Osteocyte (in vitro differentiated cells): ENCODE measurements around the gene TIAL1. TPM values are rescaled to one million over a fixed set of nuclear protein-coding genes. Genes with fewer than 3 reads are reported as not detected.

ENCODE experiments used
- DNase-seq: peaks from one replicate; pipeline ENCODE4 v3.0.0; 2021; ENCODE audit warnings: mixed read lengths; ENCODE audit not compliant: unreplicated experiment; ENCODE audit errors: extremely low spot score
- H3K27ac Mint-ChIP-seq: one replicate; pipeline ENCODE4 v1.8.0; 2021; ENCODE audit warnings: mild to moderate bottlenecking, mixed read lengths; ENCODE audit not compliant: unreplicated experiment
- H3K27me3 Mint-ChIP-seq: one replicate; pipeline ENCODE4 v1.8.0; 2021; ENCODE audit warnings: mixed read lengths; ENCODE audit not compliant: unreplicated experiment
- H3K36me3 Mint-ChIP-seq: one replicate; pipeline ENCODE4 v1.8.0; 2021; ENCODE audit warnings: mixed read lengths; ENCODE audit not compliant: unreplicated experiment
- H3K4me1 Mint-ChIP-seq: one replicate; pipeline ENCODE4 v1.8.0; 2021; ENCODE audit warnings: mixed read lengths; ENCODE audit not compliant: unreplicated experiment
- H3K4me3 Mint-ChIP-seq: one replicate; pipeline ENCODE4 v1.8.0; 2021; ENCODE audit warnings: mild to moderate bottlenecking, moderate library complexity, mixed read lengths; ENCODE audit not compliant: unreplicated experiment
- H3K9me3 Mint-ChIP-seq: one replicate; pipeline ENCODE4 v1.8.0; 2021; ENCODE audit warnings: mixed read lengths; ENCODE audit not compliant: unreplicated experiment
- total RNA-seq: library from RNA; stranded (reverse); gene quantifications from 2 replicates; pipeline ENCODE4 v1.2.1, GENCODE V29; 2021
- TF ChIP-seq, protein P1 (sequence below): fragments of 200-600 bp; sonication (generic); IDR thresholded peaks from 2 replicates; pipeline ENCODE4 v1.5.0; 2021; ENCODE audit warnings: antibody characterized with exemption, mild to moderate bottlenecking, moderate library complexity

Gene TIAL1
- total RNA-seq, 1 donor from 2014 or later, result 133 TPM

DNA sequence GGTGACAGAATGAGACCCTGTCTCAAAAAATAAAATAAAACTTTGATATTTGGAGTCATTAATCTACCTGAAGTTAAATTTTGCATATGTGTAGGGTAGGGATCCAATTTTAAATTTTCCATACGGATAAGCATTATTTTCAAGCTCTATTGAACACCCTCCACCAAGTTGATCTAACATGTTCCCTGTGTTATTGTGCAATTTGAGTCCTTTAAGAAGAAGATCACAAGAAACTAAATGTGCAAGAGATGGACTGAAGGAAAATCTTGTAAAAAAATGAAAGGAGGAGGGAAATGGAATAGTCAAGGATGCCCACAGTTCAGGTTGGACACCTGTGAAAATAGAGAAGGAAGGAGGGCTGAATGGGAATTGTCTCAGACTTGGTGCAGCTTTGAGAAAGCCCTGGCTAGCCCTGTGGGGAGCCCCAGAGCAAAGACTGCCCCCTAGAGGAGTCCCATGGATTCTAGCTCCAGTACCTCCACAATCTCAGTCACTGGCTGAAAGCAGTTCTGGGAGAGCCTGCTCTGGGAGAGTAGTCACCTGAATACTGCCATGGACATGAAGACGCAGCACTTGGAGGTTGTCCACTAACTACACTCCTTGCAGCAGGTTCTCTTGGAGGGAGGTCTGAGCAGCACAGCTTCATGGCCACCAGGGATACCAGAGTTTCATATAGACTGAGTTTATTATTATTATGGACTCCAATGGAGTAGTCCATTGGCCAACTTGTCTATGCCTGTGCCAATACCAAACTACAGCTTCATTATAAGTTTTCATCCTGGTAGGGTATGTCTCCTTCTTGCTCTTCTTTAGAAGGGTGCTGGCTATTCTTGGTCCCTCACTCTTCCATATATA lies 5.7 kb upstream of the TIAL1 start:
- Mint-ChIP-seq H3K4me1 (peaks cover 4% of the 10 kb centered on the region), H3K27ac (no peak overlapping the region), H3K27me3 (peaks cover 6% of the 10 kb centered on the region), H3K36me3 (no peaks in the 10 kb centered on the region), H3K4me3 (no peak overlapping the region), H3K9me3 (peaks cover 4% of the 10 kb centered on the region)
- TF ChIP-seq, protein P1, sequence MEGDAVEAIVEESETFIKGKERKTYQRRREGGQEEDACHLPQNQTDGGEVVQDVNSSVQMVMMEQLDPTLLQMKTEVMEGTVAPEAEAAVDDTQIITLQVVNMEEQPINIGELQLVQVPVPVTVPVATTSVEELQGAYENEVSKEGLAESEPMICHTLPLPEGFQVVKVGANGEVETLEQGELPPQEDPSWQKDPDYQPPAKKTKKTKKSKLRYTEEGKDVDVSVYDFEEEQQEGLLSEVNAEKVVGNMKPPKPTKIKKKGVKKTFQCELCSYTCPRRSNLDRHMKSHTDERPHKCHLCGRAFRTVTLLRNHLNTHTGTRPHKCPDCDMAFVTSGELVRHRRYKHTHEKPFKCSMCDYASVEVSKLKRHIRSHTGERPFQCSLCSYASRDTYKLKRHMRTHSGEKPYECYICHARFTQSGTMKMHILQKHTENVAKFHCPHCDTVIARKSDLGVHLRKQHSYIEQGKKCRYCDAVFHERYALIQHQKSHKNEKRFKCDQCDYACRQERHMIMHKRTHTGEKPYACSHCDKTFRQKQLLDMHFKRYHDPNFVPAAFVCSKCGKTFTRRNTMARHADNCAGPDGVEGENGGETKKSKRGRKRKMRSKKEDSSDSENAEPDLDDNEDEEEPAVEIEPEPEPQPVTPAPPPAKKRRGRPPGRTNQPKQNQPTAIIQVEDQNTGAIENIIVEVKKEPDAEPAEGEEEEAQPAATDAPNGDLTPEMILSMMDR, result peak; percentile 26
- DNase-seq, result peak; percentile 59

DNA sequence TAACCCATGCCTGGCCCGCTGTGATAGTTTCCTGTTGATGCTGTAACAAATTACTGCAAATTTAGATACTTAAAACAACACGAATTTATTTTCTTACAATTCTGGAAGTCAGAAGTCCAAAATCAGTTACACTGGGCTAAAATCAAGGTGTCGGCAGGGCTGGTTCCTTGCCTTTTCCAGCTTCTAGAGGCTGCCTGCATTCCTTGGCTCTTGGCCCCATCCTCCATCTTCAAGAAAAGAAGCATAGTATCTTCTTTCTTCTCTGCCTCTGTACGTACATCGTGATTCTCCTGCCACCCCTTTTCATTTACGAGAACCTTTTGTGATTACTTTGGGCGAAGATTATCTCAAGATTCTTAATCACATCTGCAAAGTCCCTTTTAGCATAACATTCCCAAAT lies 1.6 kb upstream of the TIAL1 start:
- peaks cover 4% of the 10 kb centered on the region for H3K9me3 Mint-ChIP-seq
- peaks cover 6% of the 10 kb centered on the region for H3K27me3 Mint-ChIP-seq
- H3K27ac Mint-ChIP-seq, result no peak overlapping the region
- TF ChIP-seq, protein P1, result no peak
- H3K4me1 Mint-ChIP-seq, result peaks cover 29% of the 10 kb centered on the region
- peaks cover 7% of the 10 kb centered on the region for H3K36me3 Mint-ChIP-seq
- H3K4me3 Mint-ChIP-seq, result no peak overlapping the region
- no peak for DNase-seq

DNA sequence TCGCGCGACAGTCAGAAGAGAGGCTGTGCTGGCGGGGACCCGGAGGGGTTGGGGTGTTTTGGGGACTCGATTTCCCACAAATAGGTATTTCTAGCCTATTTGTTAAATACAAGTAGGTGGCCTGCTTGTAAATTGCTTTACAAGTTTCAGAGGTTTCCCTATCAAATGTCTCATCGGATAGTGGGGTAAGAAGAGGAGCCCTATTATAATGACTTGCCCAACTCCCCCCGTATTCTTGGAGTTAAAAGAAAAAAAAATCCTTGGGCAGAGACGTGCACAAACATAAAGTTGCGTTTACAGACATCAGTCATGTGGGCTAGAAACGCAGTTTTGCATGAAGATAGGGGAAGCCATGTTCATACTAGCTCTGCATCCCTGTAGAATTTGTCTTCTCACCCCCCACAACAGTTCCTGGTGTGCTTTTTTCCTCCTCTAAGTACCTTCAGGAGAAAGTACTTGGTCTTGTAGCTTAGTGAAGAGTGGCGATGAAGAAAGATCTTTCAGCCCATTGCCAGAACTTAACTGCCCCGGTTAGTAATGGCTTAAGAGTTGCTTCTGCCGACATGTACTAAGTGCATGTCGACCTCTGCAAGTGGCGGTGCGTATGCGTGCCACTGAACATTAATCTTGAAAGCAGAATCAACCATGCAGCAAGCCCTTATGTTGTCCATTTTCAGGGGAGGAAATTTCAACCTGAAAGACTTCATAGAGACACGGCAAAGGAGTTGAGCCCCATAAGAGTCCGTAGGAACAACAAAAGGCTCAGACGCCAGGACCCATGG lies 832 bp upstream of the TIAL1 start:
- H3K9me3 Mint-ChIP-seq, result peaks cover 4% of the 10 kb centered on the region
- peaks cover 37% of the 10 kb centered on the region for H3K4me1 Mint-ChIP-seq
- no peak for DNase-seq
- TF ChIP-seq, protein P1, result no peak
- H3K27ac Mint-ChIP-seq, result peak overlapping the region; percentile 99
- peaks cover 7% of the 10 kb centered on the region for H3K36me3 Mint-ChIP-seq
- peak overlapping the region; percentile 97 for H3K4me3 Mint-ChIP-seq
- H3K27me3 Mint-ChIP-seq, result peaks cover 3% of the 10 kb centered on the region

DNA sequence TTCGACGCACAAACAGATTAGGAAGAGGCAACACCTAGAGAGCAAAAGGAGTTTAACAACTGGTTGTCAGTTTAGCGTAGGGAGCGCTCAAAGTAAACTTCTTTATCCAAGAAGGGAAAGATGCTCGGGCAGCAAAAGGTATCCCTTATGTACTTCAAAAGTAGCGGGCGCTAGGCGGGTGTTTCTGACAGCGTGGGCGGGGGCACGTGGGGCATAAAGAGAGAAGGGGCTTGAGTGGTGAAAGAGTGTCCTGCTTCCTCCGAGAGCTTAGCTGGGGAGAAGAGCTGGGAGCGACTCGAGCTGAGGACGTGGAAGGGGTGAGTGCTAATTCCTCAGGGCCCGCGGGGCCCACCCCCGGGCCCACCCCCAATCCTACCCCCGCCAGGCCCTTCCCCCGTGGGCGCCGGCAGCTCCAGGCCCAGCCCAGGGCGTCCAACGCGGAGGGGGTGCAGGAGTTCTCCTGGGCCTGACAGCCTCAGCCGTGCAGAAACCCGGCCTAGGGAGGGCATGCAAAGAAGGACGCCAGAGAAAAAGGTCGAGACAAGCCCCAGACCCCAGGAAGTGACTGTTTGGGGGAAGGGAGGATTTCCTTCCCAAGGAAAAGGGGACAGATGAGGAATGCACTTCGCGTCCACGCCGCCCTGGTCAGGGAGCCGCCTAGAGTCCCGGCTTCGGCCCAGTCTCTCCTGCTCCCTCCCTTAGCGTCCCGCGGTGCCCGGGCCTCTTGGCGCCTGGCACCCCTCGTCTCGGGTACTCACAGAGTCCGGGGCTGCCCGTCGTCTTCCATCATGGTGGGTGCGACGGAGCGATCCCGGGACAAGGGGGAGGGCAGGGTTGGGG lies 868 bp downstream of the TIAL1 start:
- H3K27ac Mint-ChIP-seq, result peak overlapping the region; percentile 99
- H3K4me1 Mint-ChIP-seq, result peaks cover 50% of the 10 kb centered on the region
- peak overlapping the region; percentile 97 for H3K4me3 Mint-ChIP-seq
- H3K27me3 Mint-ChIP-seq, result no peaks in the 10 kb centered on the region
- no peak for DNase-seq
- H3K36me3 Mint-ChIP-seq, result peaks cover 7% of the 10 kb centered on the region
- TF ChIP-seq, protein P1, result no peak
- peaks cover 4% of the 10 kb centered on the region for H3K9me3 Mint-ChIP-seq
